Nephron (organoid): ENCODE results near the gene ETV6.
A peak's percentile ranks its signal among the peaks of the same experiment; 100 is the strongest.

Experiments used
- H3K27ac Mint-ChIP-seq, 3 experiments: 2 replicates each; pipeline ENCODE4 v1.8.0; 2020; ENCODE audit warnings: mixed read lengths in 3 of 3, mild to moderate bottlenecking in 2 of 3, moderate library complexity in 1 of 3
- H3K27me3 Mint-ChIP-seq: 2 replicates; pipeline ENCODE4 v1.8.0; 2021; ENCODE audit warnings: low read depth, mild to moderate bottlenecking, moderate library complexity, mixed read lengths
- H3K36me3 Mint-ChIP-seq: 2 replicates; pipeline ENCODE4 v1.8.0; 2020; ENCODE audit warnings: low read depth, mixed read lengths
- H3K4me1 Mint-ChIP-seq: 2 replicates; pipeline ENCODE4 v1.8.0; 2020; ENCODE audit warnings: mixed read lengths
- H3K4me3 Mint-ChIP-seq, 3 experiments: 2 replicates each; pipeline ENCODE4 v1.8.0; 2020; ENCODE audit warnings: mild to moderate bottlenecking in 3 of 3, mixed read lengths in 3 of 3, moderate library complexity in 2 of 3
- H3K9me3 Mint-ChIP-seq: 2 replicates; pipeline ENCODE4 v1.8.0; 2020; ENCODE audit warnings: mixed read lengths
- CTCF ChIP-seq, 3 experiments: fragments of 200-600 bp; sonication (generic); IDR thresholded peaks; one replicate each; pipeline ENCODE4 v1.5.0; 2021; ENCODE audit warnings: antibody characterized with exemption in 3 of 3; ENCODE audit not compliant: unreplicated experiment in 3 of 3

ETV6 gene

DNA sequence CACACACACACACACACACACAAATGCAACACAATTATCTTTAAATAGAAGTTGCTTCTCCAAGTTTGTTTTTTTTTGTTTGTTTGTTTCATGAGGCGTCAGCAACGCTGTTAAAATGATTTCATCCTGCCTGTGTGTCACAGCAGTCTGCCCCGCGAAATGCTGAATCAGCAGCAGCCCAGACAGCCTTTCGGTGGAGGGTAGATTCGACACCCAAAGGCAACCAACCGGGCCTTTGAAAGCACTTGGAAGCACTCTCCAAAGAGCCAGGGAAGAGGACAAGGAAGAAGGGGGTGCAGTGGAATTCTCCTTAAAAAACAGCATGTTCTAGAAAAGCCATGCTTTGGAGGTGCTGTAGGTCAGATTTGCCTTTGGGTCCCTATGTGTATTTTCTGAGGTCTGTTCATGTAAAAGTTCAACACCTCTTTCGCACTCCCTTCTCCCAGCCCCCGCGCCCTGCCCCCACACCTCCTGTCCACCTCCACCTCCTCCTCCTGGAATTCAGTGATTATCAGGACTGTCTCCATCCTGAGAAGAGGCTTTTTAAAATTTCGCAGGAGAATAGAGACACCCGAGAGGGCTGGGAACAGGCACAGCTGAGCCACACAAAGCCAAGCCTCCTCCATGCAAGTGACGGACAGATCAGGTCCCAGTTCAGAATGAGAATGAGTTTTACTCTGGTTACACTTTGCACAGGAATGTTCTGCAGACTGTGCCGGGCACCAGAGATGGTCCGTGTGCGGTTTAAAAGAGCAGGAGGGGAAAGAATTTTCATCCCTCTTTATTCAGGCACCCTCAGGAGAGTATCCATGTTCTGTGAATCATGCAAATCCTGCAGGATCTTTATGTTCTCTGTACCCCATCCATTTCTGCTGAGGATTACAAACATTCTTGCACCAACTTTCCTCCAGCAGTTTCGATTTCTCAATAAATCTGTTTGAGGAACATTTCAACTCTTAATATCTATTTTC, 177.9 kb downstream of the ETV6 start:
- H3K27ac Mint-ChIP-seq, result peak overlapping the region in 1 of 3 experiments; percentile 82
- H3K36me3 Mint-ChIP-seq, result peaks cover 4% of the 10 kb centered on the region
- no peaks in the 10 kb centered on the region for H3K27me3 Mint-ChIP-seq
- TF ChIP-seq CTCF (IDR thresholded peaks at IDR 0.05; ENCODE audit: unreplicated experiment in 3 of 3), result no peak
- peak overlapping the region; percentile 6 to 59 (median 37) for H3K4me3 Mint-ChIP-seq
- peaks cover 18% of the 10 kb centered on the region for H3K4me1 Mint-ChIP-seq
- H3K9me3 Mint-ChIP-seq, result no peaks in the 10 kb centered on the region

GRCh38 chr12:11829764-11830194, 180.3 kb downstream of the ETV6 start:
- no peak for TF ChIP-seq CTCF (IDR thresholded peaks at IDR 0.05; ENCODE audit: unreplicated experiment in 3 of 3)
- Mint-ChIP-seq H3K36me3 (peaks cover 7% of the 10 kb centered on the region), H3K27me3 (no peaks in the 10 kb centered on the region), H3K27ac (no peak overlapping the region), H3K4me3 (no peak overlapping the region), H3K9me3 (no peaks in the 10 kb centered on the region), H3K4me1 (peaks cover 4% of the 10 kb centered on the region)

GRCh38 chr12:11830307-11830801, 180.9 kb downstream of the ETV6 start:
- Mint-ChIP-seq H3K4me1 (no peaks in the 10 kb centered on the region), H3K27me3 (no peaks in the 10 kb centered on the region), H3K27ac (no peak overlapping the region), H3K9me3 (no peaks in the 10 kb centered on the region), H3K4me3 (no peak overlapping the region), H3K36me3 (peaks cover 7% of the 10 kb centered on the region)
- TF ChIP-seq CTCF (IDR thresholded peaks at IDR 0.05; ENCODE audit: unreplicated experiment in 3 of 3), result no peak

- Mint-ChIP-seq H3K36me3 (peaks cover 7% of the 10 kb centered on the region), H3K4me1 (no peaks in the 10 kb centered on the region), H3K27ac (no peak overlapping the region), H3K9me3 (no peaks in the 10 kb centered on the region), H3K4me3 (no peak overlapping the region), H3K27me3 (no peaks in the 10 kb centered on the region)
- no peak for TF ChIP-seq CTCF (IDR thresholded peaks at IDR 0.05; ENCODE audit: unreplicated experiment in 3 of 3)
Observed at GRCh38 chr12:11832093-11832492, 182.6 kb downstream of the ETV6 start.

DNA sequence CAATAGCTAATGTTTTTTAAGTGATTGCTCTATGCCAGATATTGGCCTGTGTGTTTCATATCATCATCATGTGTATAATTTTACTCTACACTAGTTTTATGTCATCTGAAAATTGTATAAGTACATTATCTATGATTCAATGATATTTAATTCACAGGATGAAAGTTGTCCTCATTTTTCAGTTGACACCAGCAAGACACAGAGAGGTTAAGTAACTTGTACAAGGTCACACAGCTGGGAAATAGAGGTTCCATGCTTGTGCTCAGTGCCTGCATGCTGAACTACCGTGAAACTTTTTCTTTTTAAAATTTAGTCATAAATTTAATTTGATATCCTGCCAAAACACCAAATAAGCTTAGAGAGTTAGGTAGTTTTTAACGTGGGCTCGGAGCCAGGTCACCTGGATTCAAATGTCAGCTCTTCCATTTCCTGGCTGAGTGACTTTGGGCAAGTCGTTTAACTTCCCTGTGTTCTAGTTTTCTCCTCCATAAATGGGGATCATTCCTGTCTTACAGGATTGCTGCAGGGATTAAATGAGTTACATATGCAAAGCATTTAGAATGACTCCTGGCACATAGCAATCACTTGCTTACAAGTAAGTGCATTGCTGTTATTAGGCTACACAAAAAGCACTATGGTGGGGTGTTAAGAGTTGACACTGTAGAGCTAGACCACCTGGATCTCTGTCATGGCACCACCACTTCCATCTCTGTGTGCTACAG, 183.9 kb downstream of the ETV6 start:
- TF ChIP-seq CTCF (IDR thresholded peaks at IDR 0.05; ENCODE audit: unreplicated experiment in 3 of 3), result no peak

More for the DNA sequence above, 183.9 kb downstream of the ETV6 start:
- Mint-ChIP-seq H3K27ac (peak overlapping the region in 1 of 3 experiments; percentile 27), H3K36me3 (peaks cover 7% of the 10 kb centered on the region), H3K4me3 (no peak overlapping the region), H3K27me3 (no peaks in the 10 kb centered on the region), H3K9me3 (no peaks in the 10 kb centered on the region), H3K4me1 (no peaks in the 10 kb centered on the region)
